KBM-7 (cell line): ENCODE measurements around the gene UCN.
A peak's percentile ranks its signal among the peaks of the same experiment; 100 is the strongest.
"Not testable (repeated sequence)": the region's sequence is repeated elsewhere in the genome, so short reads cannot be mapped to it uniquely, and the experiment has no call there.

Experiments used
- DNase-seq: peaks from one replicate; pipeline ENCODE4 v3.0.0-alpha.2; 2015
- in situ Hi-C: fragments of 300-500 bp; cut with MboI; formaldehyde crosslinking; loops from 2 replicates; pipeline ENCODE4 v1.14.3; 2020; ENCODE audit warnings: low sequenced_read_pairs, low pct_unique_long_range_greater_than_20kb, mixed read lengths

UCN gene

GRCh38 chr2:27308359-27308881 is at the start of gene UCN:
UCN (minus strand) TSS chr2:27308445; CDS start chr2:27307895, 550 bp downstream.
- DNase-seq, result no peak
- in situ Hi-C loops, result no loop called here

- in situ Hi-C loops, result no loop called here
Observed at GRCh38 chr2:27356382-27357181, 48.3 kb upstream of the UCN start, which contains the start of gene GTF3C2. GTF3C2 (minus strand) TSS chr2:27356764; CDS start chr2:27343554, 13,210 bp downstream.

GRCh38 chr2:27356056-27356381 is 47.8 kb upstream of the UCN start:
- no peak for DNase-seq
- in situ Hi-C loops, result no loop called here

More at GRCh38 chr2:27356382-27357181, 48.3 kb upstream of the UCN start, which contains the start of gene GTF3C2:
- peak; percentile 99 for DNase-seq

GRCh38 chr2:27354597-27354927 is 46.3 kb upstream of the UCN start:
- no peak for DNase-seq
- in situ Hi-C loops, result no loop called here

GRCh38 chr2:27353762-27354596 is 45.7 kb upstream of the UCN start:
- in situ Hi-C loops, result no loop called here
- peak; percentile 46 for DNase-seq

GRCh38 chr2:27353386-27353761 is 45.1 kb upstream of the UCN start:
- DNase-seq, in situ Hi-C loops: not testable (repeated sequence)

- no peak for DNase-seq
- in situ Hi-C loops, result no loop called here
Observed at GRCh38 chr2:27351802-27352598, 43.8 kb upstream of the UCN start.

GRCh38 chr2:27350106-27350693 is 42.0 kb upstream of the UCN start:
- in situ Hi-C loops, result no loop called here

GRCh38 chr2:27347641-27348040 is 39.4 kb upstream of the UCN start:
- no peak for DNase-seq
- in situ Hi-C loops, result no loop called here

More at GRCh38 chr2:27350106-27350693, 42.0 kb upstream of the UCN start:
- no peak for DNase-seq

- in situ Hi-C loops, result no loop called here
- DNase-seq, result no peak
Observed at GRCh38 chr2:27336173-27336572, 27.9 kb upstream of the UCN start.

- in situ Hi-C loops, result no loop called here
- DNase-seq, result no peak
Observed at GRCh38 chr2:27335311-27335710, 27.1 kb upstream of the UCN start.

- no peak for DNase-seq
- in situ Hi-C loops, result no loop called here
Observed at GRCh38 chr2:27324720-27325119, 16.5 kb upstream of the UCN start.

- in situ Hi-C loops, result no loop called here
- no peak for DNase-seq
Observed at GRCh38 chr2:27323596-27324285, 15.5 kb upstream of the UCN start.

GRCh38 chr2:27322766-27323595 is 14.7 kb upstream of the UCN start, which contains the start of gene MPV17:
MPV17 (minus strand) TSS chr2:27323097; CDS start chr2:27322517, 580 bp downstream.
- peak; percentile 89 for DNase-seq
- in situ Hi-C loops, result no loop called here

GRCh38 chr2:27322301-27322765 is 14.1 kb upstream of the UCN start:
- in situ Hi-C loops, result no loop called here

GRCh38 chr2:27320958-27321543 is 12.8 kb upstream of the UCN start:
- in situ Hi-C loops, result no loop called here
- no peak for DNase-seq

More at GRCh38 chr2:27322301-27322765, 14.1 kb upstream of the UCN start:
- DNase-seq, result peak; percentile 48

- in situ Hi-C loops, DNase-seq: not testable (repeated sequence)
Observed at GRCh38 chr2:27319839-27320238, 11.6 kb upstream of the UCN start.
